Immature natural killer cell (primary cell): Measurements from ENCODE around the gene LMX1B. TPM values are rescaled to one million over a fixed set of nuclear protein-coding genes. Genes with fewer than 3 reads are reported as not detected.
A peak's percentile ranks its signal among the peaks of the same experiment; 100 is the strongest.

Experiments used
- DNase-seq, 3 donors: peaks; one replicate each; pipeline ENCODE4 v3.0.0; 2022; ENCODE audit warnings: mixed read lengths in 1 of 3
- H3K27ac Mint-ChIP-seq, 6 donors: one replicate each; pipeline ENCODE4 v1.8.0; 2020; ENCODE audit warnings: mixed read lengths in 6 of 6, mild to moderate bottlenecking in 5 of 6, inconsistent platforms in 4 of 6, moderate library complexity in 3 of 6
- H3K27me3 Mint-ChIP-seq, 3 donors: one replicate each; pipeline ENCODE4 v1.8.0; 2020 to 2021; ENCODE audit warnings: low read depth in 3 of 3, mild to moderate bottlenecking in 3 of 3, mixed read lengths in 3 of 3, moderate library complexity in 3 of 3, inconsistent platforms in 1 of 3
- H3K36me3 Mint-ChIP-seq, 3 donors: one replicate each; pipeline ENCODE4 v1.8.0; 2020; ENCODE audit warnings: mixed read lengths in 3 of 3, inconsistent platforms in 2 of 3, mild to moderate bottlenecking in 2 of 3
- H3K4me1 Mint-ChIP-seq, 2 donors: one replicate each; pipeline ENCODE4 v1.8.0; 2020; ENCODE audit warnings: inconsistent platforms in 2 of 2, mild to moderate bottlenecking in 2 of 2, mixed read lengths in 2 of 2, moderate library complexity in 1 of 2
- H3K4me3 Mint-ChIP-seq, 5 donors: one replicate each; pipeline ENCODE4 v1.8.0; 2020; ENCODE audit warnings: mild to moderate bottlenecking in 5 of 5, mixed read lengths in 5 of 5, inconsistent platforms in 3 of 5, moderate library complexity in 3 of 5
- H3K9me3 Mint-ChIP-seq, 6 donors: one replicate each; pipeline ENCODE4 v1.8.0; 2020; ENCODE audit warnings: mild to moderate bottlenecking in 6 of 6, mixed read lengths in 6 of 6, inconsistent platforms in 4 of 6, moderate library complexity in 3 of 6
- polyA plus RNA-seq, 3 donors: library from polyadenylated mRNA; unstranded; fragments of 300-500 nt; fragmentation: Illumina TruSeq; gene quantifications; one replicate each; pipeline ENCODE4 v1.2.3, GENCODE V29; 2021

Gene LMX1B
- polyA plus RNA-seq, 3 donors from 2014 or later = not detected

DNA sequence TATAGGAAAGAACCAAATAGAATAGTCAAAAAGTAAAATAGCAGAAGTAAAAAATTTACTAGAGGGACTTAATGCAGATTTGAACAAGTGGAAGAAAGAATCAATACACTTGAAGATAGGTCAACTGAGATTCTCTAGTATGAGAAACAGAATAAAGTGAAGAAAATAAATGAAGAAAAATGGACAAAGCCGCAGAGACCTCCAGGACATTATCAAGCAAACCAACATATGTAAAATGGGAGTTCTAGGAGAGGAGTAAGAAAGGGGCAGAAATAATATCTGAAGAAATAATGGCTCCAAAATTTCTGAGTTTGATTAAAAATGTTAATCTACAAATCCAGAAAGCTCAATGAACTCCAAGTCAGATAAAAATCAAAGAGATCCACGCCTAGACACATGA, 121.1 kb downstream of the LMX1B start:
- peaks cover 0 to 5% (median 5%) of the 10 kb centered on the region in 3 donors for H3K36me3 Mint-ChIP-seq
- no peak overlapping the region for H3K4me3 Mint-ChIP-seq
- no peak for DNase-seq
- no peaks in the 10 kb centered on the region for H3K4me1 Mint-ChIP-seq
- peaks cover 2 to 12% (median 5%) of the 10 kb centered on the region in 3 donors for H3K27me3 Mint-ChIP-seq
- H3K27ac Mint-ChIP-seq = no peak overlapping the region
- H3K9me3 Mint-ChIP-seq = peaks cover 6 to 26% (median 15%) of the 10 kb centered on the region in 6 donors

DNA sequence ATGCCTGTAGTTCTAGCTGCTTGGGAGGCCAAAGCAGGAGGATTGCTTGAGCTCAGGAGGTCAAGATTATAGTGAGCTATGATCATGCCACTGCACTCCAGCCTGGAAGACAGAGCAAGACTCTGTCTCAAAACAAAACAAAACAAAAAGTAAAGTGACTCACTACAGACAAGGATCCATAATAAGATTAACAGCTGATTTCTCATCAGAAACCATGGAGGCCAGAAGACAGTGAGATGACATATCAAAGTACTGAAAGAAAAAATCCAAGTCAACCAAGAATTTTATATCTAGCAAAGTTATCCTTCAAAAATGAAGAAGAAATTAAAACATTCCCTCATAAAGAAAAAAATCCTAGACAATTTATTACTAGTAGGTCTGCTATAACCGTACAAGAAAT, 121.8 kb downstream of the LMX1B start:
- no peak for DNase-seq
- Mint-ChIP-seq H3K4me3 (no peak overlapping the region), H3K27me3 (peaks cover 2 to 12% (median 6%) of the 10 kb centered on the region in 3 donors)

GRCh38 chr9:126738553-126738952, 124.8 kb downstream of the LMX1B start:
- Mint-ChIP-seq H3K27ac (no peak overlapping the region), H3K27me3 (peaks cover 2 to 7% (median 5%) of the 10 kb centered on the region in 3 donors), H3K36me3 (peaks cover 0 to 5% (median 5%) of the 10 kb centered on the region in 3 donors), H3K4me3 (no peak overlapping the region), H3K4me1 (no peaks in the 10 kb centered on the region), H3K9me3 (peaks cover 4 to 26% (median 15%) of the 10 kb centered on the region in 6 donors)
- no peak for DNase-seq

More for the DNA sequence above, 121.8 kb downstream of the LMX1B start:
- Mint-ChIP-seq H3K36me3 (peaks cover 0 to 5% (median 5%) of the 10 kb centered on the region in 3 donors), H3K27ac (no peak overlapping the region), H3K9me3 (peaks cover 6 to 26% (median 15%) of the 10 kb centered on the region in 6 donors), H3K4me1 (no peaks in the 10 kb centered on the region)

- H3K27me3 Mint-ChIP-seq = peaks cover 4 to 8% (median 6%) of the 10 kb centered on the region in 3 donors
- peaks cover 0 to 3% (median 0%) of the 10 kb centered on the region in 3 donors for H3K36me3 Mint-ChIP-seq
- H3K4me1 Mint-ChIP-seq = peaks cover 0 to 3% of the 10 kb centered on the region in 2 donors
- no peaks in the 10 kb centered on the region for H3K9me3 Mint-ChIP-seq
- no peak overlapping the region for H3K27ac Mint-ChIP-seq
- H3K4me3 Mint-ChIP-seq = no peak overlapping the region
- DNase-seq = no peak
Observed at GRCh38 chr9:126743041-126743440, 129.3 kb downstream of the LMX1B start.

- DNase-seq = no peak
- no peaks in the 10 kb centered on the region for H3K9me3 Mint-ChIP-seq
- H3K4me1 Mint-ChIP-seq = peaks cover 0 to 3% of the 10 kb centered on the region in 2 donors
- peaks cover 3 to 8% (median 7%) of the 10 kb centered on the region in 3 donors for H3K27me3 Mint-ChIP-seq
- H3K36me3 Mint-ChIP-seq = peaks cover 0 to 7% (median 0%) of the 10 kb centered on the region in 3 donors
- H3K4me3 Mint-ChIP-seq = no peak overlapping the region
- peak overlapping the region in 1 of 6 donors; percentile 42 for H3K27ac Mint-ChIP-seq
Observed at GRCh38 chr9:126745574-126746411, 132.1 kb downstream of the LMX1B start.

Other genes starting within 250 kb of the LMX1B start
- gene ZBTB43, start 191.1 kb downstream of the LMX1B start, polyA plus RNA-seq = 10 to 100 TPM in 2 of 3 donors, 1 to 10 TPM in 1; 7.0 to 14.6 (median 10.3) TPM
- gene ZBTB34, start 246.7 kb downstream of the LMX1B start, polyA plus RNA-seq = 1 to 10 TPM in 1 of 3 donors, under 1 TPM in 1, not detected in 1; 0.96 to 1.2 TPM